Breast epithelium (tissue), 3 donors: ENCODE data around the gene USP28.

ENCODE experiments used
- POLR2A ChIP-seq: fragments of 450-650 bp; IDR thresholded peaks from one replicate; pipeline ENCODE4 v1.6.1; 2016; ENCODE audit warnings: antibody characterized with exemption, mild to moderate bottlenecking, moderate library complexity
- TF ChIP-seq, protein P1 (sequence below), 3 donors: fragments of 450-650 bp; IDR thresholded peaks; one replicate each; pipeline ENCODE4 v1.5.1; 2016 to 2017; ENCODE audit warnings: antibody characterized with exemption in 3 of 3, mild to moderate bottlenecking in 3 of 3, moderate library complexity in 3 of 3

DNA sequence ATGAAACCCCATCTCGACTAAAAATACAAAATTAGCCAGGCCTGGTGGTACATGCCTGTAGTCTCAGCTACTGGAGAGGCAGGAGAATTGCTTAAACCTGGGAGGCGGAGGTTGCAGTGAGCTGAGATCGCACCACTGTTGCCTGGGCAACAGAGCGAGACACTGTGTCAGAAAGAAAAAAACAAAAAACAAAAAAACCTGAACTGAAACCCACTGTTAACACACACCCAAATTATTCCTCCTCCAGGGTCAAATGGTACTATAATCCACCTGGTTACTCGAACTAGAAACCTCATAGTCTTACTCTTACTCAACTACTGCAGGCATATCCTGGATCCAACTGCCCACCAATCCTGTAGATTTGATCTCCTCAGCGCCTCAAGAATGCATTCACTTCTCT is 35.5 kb downstream of the USP28 start:
- TF ChIP-seq, protein P1, sequence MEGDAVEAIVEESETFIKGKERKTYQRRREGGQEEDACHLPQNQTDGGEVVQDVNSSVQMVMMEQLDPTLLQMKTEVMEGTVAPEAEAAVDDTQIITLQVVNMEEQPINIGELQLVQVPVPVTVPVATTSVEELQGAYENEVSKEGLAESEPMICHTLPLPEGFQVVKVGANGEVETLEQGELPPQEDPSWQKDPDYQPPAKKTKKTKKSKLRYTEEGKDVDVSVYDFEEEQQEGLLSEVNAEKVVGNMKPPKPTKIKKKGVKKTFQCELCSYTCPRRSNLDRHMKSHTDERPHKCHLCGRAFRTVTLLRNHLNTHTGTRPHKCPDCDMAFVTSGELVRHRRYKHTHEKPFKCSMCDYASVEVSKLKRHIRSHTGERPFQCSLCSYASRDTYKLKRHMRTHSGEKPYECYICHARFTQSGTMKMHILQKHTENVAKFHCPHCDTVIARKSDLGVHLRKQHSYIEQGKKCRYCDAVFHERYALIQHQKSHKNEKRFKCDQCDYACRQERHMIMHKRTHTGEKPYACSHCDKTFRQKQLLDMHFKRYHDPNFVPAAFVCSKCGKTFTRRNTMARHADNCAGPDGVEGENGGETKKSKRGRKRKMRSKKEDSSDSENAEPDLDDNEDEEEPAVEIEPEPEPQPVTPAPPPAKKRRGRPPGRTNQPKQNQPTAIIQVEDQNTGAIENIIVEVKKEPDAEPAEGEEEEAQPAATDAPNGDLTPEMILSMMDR (IDR thresholded peaks at IDR 0.05), result no peak
- TF ChIP-seq POLR2A, result no peak
